Fibroblast of lung (primary cell): ENCODE data around the gene SLC25A42. TPM values are rescaled to one million over a fixed set of nuclear protein-coding genes. Genes with fewer than 3 reads are reported as not detected.

ENCODE experiments used
- DNase-seq, 2 donors: peaks; one replicate each; pipeline versions ENCODE4 v3.0.0 to v3.0.0-alpha.2; 2010; ENCODE audit warnings: low read depth in 2 of 2
- H2AFZ ChIP-seq: 2 replicates; pipeline ENCODE4 v1.5.1; 2012; ENCODE audit warnings: low read length, control low read depth, inconsistent platforms
- H3K27ac ChIP-seq: 2 replicates; pipeline ENCODE4 v1.5.1; 2011; ENCODE audit warnings: low read length, control low read depth; ENCODE audit not compliant: insufficient read depth
- H3K27me3 ChIP-seq: 2 replicates; pipeline ENCODE4 v1.5.1; 2011; ENCODE audit warnings: mild to moderate bottlenecking, low read length; ENCODE audit not compliant: control insufficient read depth, insufficient read depth
- H3K36me3 ChIP-seq: 2 replicates; pipeline ENCODE4 v1.5.1; 2011; ENCODE audit warnings: low read length; ENCODE audit not compliant: control insufficient read depth, insufficient read depth
- H3K4me1 ChIP-seq: 2 replicates; pipeline ENCODE4 v1.5.1; 2011; ENCODE audit warnings: low read length; ENCODE audit not compliant: control insufficient read depth, insufficient read depth; ENCODE audit errors: extremely low read depth
- H3K4me2 ChIP-seq: 2 replicates; pipeline ENCODE4 v1.5.1; 2011; ENCODE audit warnings: low read length, control low read depth; ENCODE audit not compliant: insufficient read depth; ENCODE audit errors: extremely low read depth
- H3K4me3 ChIP-seq, 4 experiments: fragments of 200-600 bp in 1 of 4; sonication (generic) in 1 of 4; replicated peaks in 1 of 4; 2 replicates each; pipeline ENCODE4 v1.5.1; 2011 to 2016; ENCODE audit warnings: low read length in 4 of 4, low read depth in 3 of 4, mild to moderate bottlenecking in 3 of 4, control low read depth in 2 of 4, inconsistent platforms in 1 of 4, mixed read lengths in 1 of 4; ENCODE audit not compliant: insufficient read depth in 1 of 4; ENCODE audit errors: control extremely low read depth in 1 of 4
- H3K79me2 ChIP-seq: 2 replicates; pipeline ENCODE4 v1.5.1; 2012; ENCODE audit warnings: mild to moderate bottlenecking, low read length, inconsistent platforms; ENCODE audit not compliant: control insufficient read depth, insufficient read depth
- H3K9ac ChIP-seq: 2 replicates; pipeline ENCODE4 v1.5.1; 2011; ENCODE audit warnings: mild to moderate bottlenecking, low read length, control low read depth; ENCODE audit not compliant: insufficient read depth
- H3K9me3 ChIP-seq: 2 replicates; pipeline ENCODE4 v1.5.1; 2012; ENCODE audit warnings: low read depth, low read length; ENCODE audit not compliant: control insufficient read depth, insufficient read depth
- H4K20me1 ChIP-seq: 2 replicates; pipeline ENCODE4 v1.5.1; 2011; ENCODE audit warnings: low read length; ENCODE audit not compliant: control insufficient read depth, insufficient read depth; ENCODE audit errors: extremely low read depth
- CTCF ChIP-seq, 2 donors: IDR thresholded peaks in 1 of 2; conservative IDR thresholded peaks in 1 of 2; 1 replicate in 1 of 2; 2 replicates in 1 of 2; pipeline ENCODE4 v1.5.1; 2011 to 2012; ENCODE audit warnings: low read length in 2 of 2, control low read depth in 1 of 2, inconsistent platforms in 1 of 2, low read depth in 1 of 2, mild to moderate bottlenecking in 1 of 2
- EZH2 ChIP-seq: IDR thresholded peaks from 2 replicates; pipeline ENCODE4 v1.5.1; 2012; ENCODE audit warnings: low read length, control low read depth, mild to moderate bottlenecking; ENCODE audit errors: missing control alignments
- polyA plus RNA-seq, 2 donors: library from polyadenylated mRNA; depleted of rRNA in 1 of 2; stranded (reverse) in 1 of 2; unstranded in 1 of 2; fragments of >200 nt; gene quantifications; 2 replicates each; pipeline ENCODE4 v1.2.1, GENCODE V29; 2011 to 2012; ENCODE audit warnings: missing spikeins in 1 of 2
- total RNA-seq: library from RNA; depleted of rRNA; stranded (reverse); fragments of >200 nt; gene quantifications from 2 replicates; pipeline ENCODE4 v1.2.1, GENCODE V29; 2014

The SLC25A42 gene
- total and polyA plus RNA-seq, 2 donors (not counting 1 experiment from before 2014, with no cell fraction given), result 3.6 to 7.1 TPM

GRCh38 chr19:19109601-19110000 lies 45.8 kb downstream of the SLC25A42 start:
- H3K4me2 ChIP-seq, result no peak overlapping the region

GRCh38 chr19:19110410-19111135 lies 46.8 kb downstream of the SLC25A42 start:
- H3K9me3 ChIP-seq, result no peaks in the 10 kb centered on the region
- H3K79me2 ChIP-seq, result no peaks in the 10 kb centered on the region
- no peak overlapping the region for H3K4me2 ChIP-seq
- no peak overlapping the region for H3K9ac ChIP-seq
- DNase-seq, result peak in 1 of 2 donors; percentile 29
- no peak overlapping the region for H3K27ac ChIP-seq
- H4K20me1 ChIP-seq, result no peaks in the 10 kb centered on the region
- H3K36me3 ChIP-seq, result no peaks in the 10 kb centered on the region
- H2AFZ ChIP-seq, result no peak overlapping the region
- H3K4me1 ChIP-seq, result peaks cover 5% of the 10 kb centered on the region
- H3K27me3 ChIP-seq, result no peaks in the 10 kb centered on the region
- TF ChIP-seq CTCF (conservative IDR thresholded peaks at IDR 0.05 in 1 of 2, IDR thresholded peaks at IDR 0.05 in 1 of 2; ENCODE audit: low read depth in 1 of 2, low read length in 2 of 2) (peak in 1 of 2 donors; percentile 25), EZH2 (no peak)
- no peak overlapping the region for H3K4me3 ChIP-seq

More at GRCh38 chr19:19109601-19110000, 45.8 kb downstream of the SLC25A42 start:
- H3K79me2 ChIP-seq, result no peaks in the 10 kb centered on the region
- H3K4me1 ChIP-seq, result peaks cover 5% of the 10 kb centered on the region
- H3K36me3 ChIP-seq, result no peaks in the 10 kb centered on the region
- no peak overlapping the region for H3K4me3 ChIP-seq
- H3K27me3 ChIP-seq, result no peaks in the 10 kb centered on the region
- DNase-seq, result peak; percentile 12 to 38
- no peak overlapping the region for H3K27ac ChIP-seq
- TF ChIP-seq CTCF (conservative IDR thresholded peaks at IDR 0.05 in 1 of 2, IDR thresholded peaks at IDR 0.05 in 1 of 2; ENCODE audit: low read depth in 1 of 2, low read length in 2 of 2) (no peak), EZH2 (no peak)
- no peaks in the 10 kb centered on the region for H3K9me3 ChIP-seq
- H3K9ac ChIP-seq, result no peak overlapping the region
- no peak overlapping the region for H2AFZ ChIP-seq
- H4K20me1 ChIP-seq, result no peaks in the 10 kb centered on the region

- Histone ChIP-seq H3K4me1 (peaks cover 2% of the 10 kb centered on the region), H2AFZ (no peak overlapping the region), H3K9ac (no peak overlapping the region), H3K36me3 (no peaks in the 10 kb centered on the region), H3K27ac (no peak overlapping the region), H4K20me1 (no peaks in the 10 kb centered on the region), H3K27me3 (no peaks in the 10 kb centered on the region), H3K79me2 (no peaks in the 10 kb centered on the region), H3K9me3 (no peaks in the 10 kb centered on the region), H3K4me2 (no peak overlapping the region), H3K4me3 (no peak overlapping the region)
- no peak for DNase-seq
- TF ChIP-seq EZH2 (no peak), CTCF (conservative IDR thresholded peaks at IDR 0.05 in 1 of 2, IDR thresholded peaks at IDR 0.05 in 1 of 2; ENCODE audit: low read depth in 1 of 2, low read length in 2 of 2) (no peak)
Measured at GRCh38 chr19:19111136-19111835, 47.5 kb downstream of the SLC25A42 start.
